Upper lobe of left lung (tissue), 6 donors: Measurements from ENCODE around the gene IL1RAPL1. TPM values are rescaled to one million over a fixed set of nuclear protein-coding genes. Genes with fewer than 3 reads are reported as not detected.

Source experiments
- ATAC-seq, 2 donors: fragments of 200-7000 bp; cut with Tn5 transposase; one replicate each; pipeline ENCODE4 v1.9.1; 2022; ENCODE audit warnings: mild to moderate bottlenecking in 2 of 2, moderate library complexity in 2 of 2; ENCODE audit not compliant: low FRiP score in 2 of 2
- DNase-seq, 2 donors: peaks; one replicate each; pipeline ENCODE4 v3.0.0-alpha.2; 2019 to 2020
- H3K27ac ChIP-seq, 4 donors: fragments of 200-600 bp; sonication (generic); one replicate each; pipeline ENCODE4 v1.5.1; 2016 to 2019
- H3K27me3 ChIP-seq, 4 donors: fragments of 200-600 bp; sonication (generic); one replicate each; pipeline ENCODE4 v1.5.1; 2017 to 2019
- H3K36me3 ChIP-seq, 4 donors: fragments of 200-600 bp; sonication (generic); one replicate each; pipeline ENCODE4 v1.5.1; 2016 to 2019
- H3K4me1 ChIP-seq, 4 donors: fragments of 200-600 bp; sonication (generic); one replicate each; pipeline ENCODE4 v1.5.1; 2018 to 2019
- H3K4me3 ChIP-seq, 4 donors: fragments of 200-600 bp; sonication (generic); one replicate each; pipeline ENCODE4 v1.5.1; 2017 to 2019; ENCODE audit warnings: mild to moderate bottlenecking in 2 of 4, moderate library complexity in 1 of 4
- H3K9me3 ChIP-seq, 4 donors: fragments of 200-600 bp; sonication (generic); one replicate each; pipeline ENCODE4 v1.5.1; 2018 to 2019
- EP300 ChIP-seq, 4 donors: sonication (generic); formaldehyde crosslinking; IDR thresholded peaks; one replicate each; pipeline ENCODE4 v1.5.1; 2017; ENCODE audit warnings: antibody characterized with exemption in 4 of 4, control low read depth in 2 of 4
- POLR2A ChIP-seq, 4 donors: fragments of 450-650 bp; IDR thresholded peaks; one replicate each; pipeline ENCODE4 v1.5.1; 2016 to 2017; ENCODE audit warnings: antibody characterized with exemption in 4 of 4, mild to moderate bottlenecking in 2 of 4
- POLR2AphosphoS5 ChIP-seq, 2 donors: sonication (generic); formaldehyde crosslinking; IDR thresholded peaks; one replicate each; pipeline ENCODE4 v1.5.1; 2017; ENCODE audit warnings: antibody characterized with exemption in 2 of 2
- WGBS, 2 donors: methylation state at CpG; one replicate each; pipeline ENCODE4 v1.1.5; 2017 to 2018; 5-methylcytosine and 5-hydroxymethylcytosine counted together
- total RNA-seq, 6 donors: library from RNA; depleted of rRNA in 4 of 6; stranded (reverse); fragments of >200 nt in 4 of 6; gene quantifications; one replicate each; pipeline versions ENCODE4 v1.1.0 to v1.2.1, GENCODE V29; 2016 to 2021
- TF ChIP-seq, protein P1 (sequence below), 6 experiments: fragments of 450-650 bp in 4 of 6; fragments of 200-600 bp in 2 of 6; sonication (generic) in 2 of 6; IDR thresholded peaks; one replicate each; pipeline ENCODE4 v1.5.1; 2016 to 2019; ENCODE audit warnings: antibody characterized with exemption in 6 of 6
- donor health status: DM: no; HTN: no; CAD: no; lungs with moderate emphysema.
- donor health status: DM: no; HTN: yes; CAD: no; lungs with severe emphysema.

Gene IL1RAPL1
- total RNA-seq, 6 donors from 2014 or later: 0.09 to 0.46 (median 0.33) TPM; not detected in 3

DNA sequence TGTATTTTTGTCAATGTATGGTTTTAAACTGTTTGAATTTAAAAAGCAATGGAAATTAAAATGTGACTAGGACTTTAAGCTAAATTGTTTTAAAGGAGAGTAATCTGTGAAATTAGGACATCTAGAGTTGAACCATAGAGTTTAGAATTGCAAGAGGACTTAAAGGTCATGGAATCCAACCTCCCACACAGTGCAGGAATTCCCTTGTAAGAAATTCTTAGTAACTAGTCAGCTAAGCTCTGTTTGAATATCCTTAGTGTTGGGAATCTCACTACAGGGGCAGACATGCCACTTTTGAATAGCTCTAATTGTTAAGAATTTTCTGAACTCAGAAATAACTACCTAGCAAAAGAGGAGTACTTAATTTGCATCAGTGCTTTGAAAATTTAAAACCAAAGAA is 292.9 kb downstream of the IL1RAPL1 start:
- Histone ChIP-seq H3K4me3 (no peak overlapping the region), H3K4me1 (no peaks in the 10 kb centered on the region), H3K9me3 (no peaks in the 10 kb centered on the region), H3K27ac (no peak overlapping the region), H3K27me3 (no peaks in the 10 kb centered on the region), H3K36me3 (no peaks in the 10 kb centered on the region)
- DNase-seq (no peak), ATAC-seq (no peak)
- TF ChIP-seq POLR2A (IDR thresholded peaks at IDR 0.05) (no peak), EP300 (IDR thresholded peaks at IDR 0.05) (no peak), POLR2AphosphoS5 (IDR thresholded peaks at IDR 0.05) (no peak)
- TF ChIP-seq, protein P1, sequence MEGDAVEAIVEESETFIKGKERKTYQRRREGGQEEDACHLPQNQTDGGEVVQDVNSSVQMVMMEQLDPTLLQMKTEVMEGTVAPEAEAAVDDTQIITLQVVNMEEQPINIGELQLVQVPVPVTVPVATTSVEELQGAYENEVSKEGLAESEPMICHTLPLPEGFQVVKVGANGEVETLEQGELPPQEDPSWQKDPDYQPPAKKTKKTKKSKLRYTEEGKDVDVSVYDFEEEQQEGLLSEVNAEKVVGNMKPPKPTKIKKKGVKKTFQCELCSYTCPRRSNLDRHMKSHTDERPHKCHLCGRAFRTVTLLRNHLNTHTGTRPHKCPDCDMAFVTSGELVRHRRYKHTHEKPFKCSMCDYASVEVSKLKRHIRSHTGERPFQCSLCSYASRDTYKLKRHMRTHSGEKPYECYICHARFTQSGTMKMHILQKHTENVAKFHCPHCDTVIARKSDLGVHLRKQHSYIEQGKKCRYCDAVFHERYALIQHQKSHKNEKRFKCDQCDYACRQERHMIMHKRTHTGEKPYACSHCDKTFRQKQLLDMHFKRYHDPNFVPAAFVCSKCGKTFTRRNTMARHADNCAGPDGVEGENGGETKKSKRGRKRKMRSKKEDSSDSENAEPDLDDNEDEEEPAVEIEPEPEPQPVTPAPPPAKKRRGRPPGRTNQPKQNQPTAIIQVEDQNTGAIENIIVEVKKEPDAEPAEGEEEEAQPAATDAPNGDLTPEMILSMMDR (IDR thresholded peaks at IDR 0.05): no peak

DNA sequence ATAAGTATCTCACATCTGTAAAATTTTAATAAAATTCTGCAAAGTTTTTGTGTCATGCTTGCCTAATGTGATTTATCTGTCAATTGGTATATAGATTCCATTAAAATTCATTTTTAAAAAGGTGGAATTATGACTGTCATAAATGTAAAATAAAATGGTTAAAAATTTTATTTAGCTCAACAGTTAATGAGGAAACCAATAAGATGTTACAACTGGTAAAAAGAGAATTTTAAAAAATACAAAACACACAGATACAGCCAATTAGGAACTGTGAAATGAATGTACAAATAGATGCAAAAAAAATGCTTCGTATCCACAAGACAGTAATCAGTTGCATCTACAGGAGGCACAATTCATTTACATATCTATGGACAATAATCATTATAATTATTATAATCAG is 297.6 kb downstream of the IL1RAPL1 start:
- H3K27ac ChIP-seq: no peak overlapping the region
- H3K27me3 ChIP-seq: no peaks in the 10 kb centered on the region
- no peaks in the 10 kb centered on the region for H3K4me1 ChIP-seq
- H3K9me3 ChIP-seq: no peaks in the 10 kb centered on the region
- ATAC-seq (no peak), DNase-seq (no peak)
- TF ChIP-seq POLR2AphosphoS5 (IDR thresholded peaks at IDR 0.05) (no peak), POLR2A (IDR thresholded peaks at IDR 0.05) (no peak), EP300 (IDR thresholded peaks at IDR 0.05) (no peak)
- TF ChIP-seq, protein P1 (IDR thresholded peaks at IDR 0.05): no peak
- WGBS, 2 donors: 76 to 100% methylated on average over 1 of the region's 1 CpG
- no peaks in the 10 kb centered on the region for H3K36me3 ChIP-seq
- H3K4me3 ChIP-seq: no peak overlapping the region

DNA sequence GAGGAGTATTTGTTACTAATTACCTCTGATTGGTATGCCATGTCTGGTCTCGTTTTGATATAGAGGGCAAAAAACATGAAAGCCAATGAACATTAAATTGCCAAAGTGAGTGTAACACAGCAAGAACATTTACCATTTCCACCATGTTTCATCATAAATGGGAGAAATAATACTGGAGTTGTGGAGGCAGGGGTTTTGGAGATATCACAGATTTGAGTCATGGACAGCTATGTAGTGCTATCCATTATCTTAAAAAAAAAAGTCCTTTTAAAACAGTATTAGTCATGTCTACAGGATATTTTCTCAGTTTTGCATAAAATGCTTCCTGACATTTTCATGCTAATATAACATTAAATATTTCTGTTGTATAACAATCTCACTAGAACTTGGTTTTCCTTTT is 301.2 kb downstream of the IL1RAPL1 start:
- no peak for DNase-seq
- TF ChIP-seq, protein P1 (IDR thresholded peaks at IDR 0.05): no peak
- TF ChIP-seq POLR2AphosphoS5 (IDR thresholded peaks at IDR 0.05) (no peak), POLR2A (IDR thresholded peaks at IDR 0.05) (no peak), EP300 (IDR thresholded peaks at IDR 0.05) (no peak)
- Histone ChIP-seq H3K4me1 (no peaks in the 10 kb centered on the region), H3K36me3 (no peaks in the 10 kb centered on the region), H3K27me3 (no peaks in the 10 kb centered on the region), H3K27ac (no peak overlapping the region), H3K4me3 (no peak overlapping the region), H3K9me3 (no peaks in the 10 kb centered on the region)
- ATAC-seq: no peak
- WGBS, 2 donors: 45 to 88% methylated on average over 1 of the region's 1 CpG

DNA sequence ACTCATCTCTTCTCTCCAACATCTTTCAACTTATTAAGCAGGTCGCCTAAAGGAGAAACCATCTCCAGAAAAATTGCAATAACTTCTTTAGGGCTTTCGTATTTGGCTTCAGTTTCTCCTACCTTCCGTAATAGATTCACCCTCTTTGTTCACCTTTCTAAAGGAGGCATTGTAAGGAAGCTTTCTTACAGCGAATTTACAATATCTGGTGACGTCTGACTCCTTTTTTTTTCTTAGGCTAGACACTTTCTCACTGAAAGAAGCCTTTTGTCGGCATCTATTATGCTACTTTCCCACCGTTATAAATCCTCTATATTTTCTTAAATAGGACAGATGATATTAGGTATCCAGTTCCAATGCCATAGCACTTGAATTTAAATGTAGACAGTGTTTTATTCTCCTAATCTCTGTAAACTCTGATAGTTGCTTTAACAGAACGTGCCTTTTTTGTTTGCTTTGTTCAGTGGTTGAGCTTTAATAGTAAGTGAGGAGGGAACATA is 302.4 kb downstream of the IL1RAPL1 start:
- DNase-seq (no peak), ATAC-seq (no peak)
- no peak overlapping the region for H3K4me3 ChIP-seq
- H3K9me3 ChIP-seq: no peaks in the 10 kb centered on the region
- H3K27ac ChIP-seq: no peak overlapping the region
- TF ChIP-seq POLR2A (IDR thresholded peaks at IDR 0.05) (no peak), POLR2AphosphoS5 (IDR thresholded peaks at IDR 0.05) (no peak), EP300 (IDR thresholded peaks at IDR 0.05) (no peak)
- TF ChIP-seq, protein P1 (IDR thresholded peaks at IDR 0.05): no peak
- 61 to 81% methylated on average over 8 of the region's 8 CpGs for WGBS, 2 donors
- no peaks in the 10 kb centered on the region for H3K36me3 ChIP-seq
- H3K4me1 ChIP-seq: no peaks in the 10 kb centered on the region
- no peaks in the 10 kb centered on the region for H3K27me3 ChIP-seq

DNA sequence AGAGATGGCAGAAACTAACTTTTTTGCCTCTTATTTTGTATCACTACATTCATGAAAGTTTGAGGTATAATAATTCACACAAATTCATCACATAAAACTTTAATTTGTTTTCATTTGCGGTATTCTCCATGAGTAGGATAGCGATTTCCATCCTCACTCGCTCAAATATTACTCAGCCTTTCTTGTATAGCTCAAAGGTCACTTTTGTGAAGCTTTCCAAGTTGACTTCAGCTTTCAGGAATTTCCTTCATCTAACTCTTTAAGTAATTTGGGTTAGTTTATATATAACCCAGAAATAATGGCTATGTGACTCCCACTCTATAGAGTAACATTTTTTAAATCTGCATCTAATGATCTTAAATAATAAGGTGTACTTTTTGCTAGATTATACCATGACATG is 314.4 kb downstream of the IL1RAPL1 start:
- Histone ChIP-seq H3K27ac (no peak overlapping the region), H3K27me3 (no peaks in the 10 kb centered on the region), H3K4me3 (no peak overlapping the region), H3K4me1 (no peaks in the 10 kb centered on the region), H3K36me3 (no peaks in the 10 kb centered on the region), H3K9me3 (no peaks in the 10 kb centered on the region)
- 73 to 77% methylated on average over 3 of the region's 3 CpGs for WGBS, 2 donors
- no peak for ATAC-seq
- DNase-seq: no peak
- TF ChIP-seq POLR2AphosphoS5 (IDR thresholded peaks at IDR 0.05): no peak
- TF ChIP-seq, protein P1 (IDR thresholded peaks at IDR 0.05): no peak
- no peak for TF ChIP-seq EP300 (IDR thresholded peaks at IDR 0.05)
- no peak for TF ChIP-seq POLR2A (IDR thresholded peaks at IDR 0.05)
